A204.1 (cell line): ENCODE data around the gene METAP1D.
"Not testable (repeated sequence)": the region's sequence is repeated elsewhere in the genome, so short reads cannot be mapped to it uniquely, and the experiment has no call there.

Experiments used
- FAIRE-seq: peaks from 2 replicates; lab custom pipeline; 2012; peaks lifted over from hg19 to GRCh38; lab: Jason Lieb, UNC

Gene METAP1D

GRCh38 chr2:171999604-172000469, at the start of gene METAP1D:
TSS of gene METAP1D (plus strand) at chr2:171999953. CDS start at chr2:171999970, 17 bp downstream.
- no peak for FAIRE-seq

GRCh38 chr2:171952276-171952675, 47.5 kb upstream of the METAP1D start:
- FAIRE-seq: no peak

- FAIRE-seq: no peak
These were observed 47.0 kb upstream of the METAP1D start for GRCh38 chr2:171952748-171953147.

- FAIRE-seq: no peak
These were observed 43.5 kb upstream of the METAP1D start for GRCh38 chr2:171956135-171956825.

DNA sequence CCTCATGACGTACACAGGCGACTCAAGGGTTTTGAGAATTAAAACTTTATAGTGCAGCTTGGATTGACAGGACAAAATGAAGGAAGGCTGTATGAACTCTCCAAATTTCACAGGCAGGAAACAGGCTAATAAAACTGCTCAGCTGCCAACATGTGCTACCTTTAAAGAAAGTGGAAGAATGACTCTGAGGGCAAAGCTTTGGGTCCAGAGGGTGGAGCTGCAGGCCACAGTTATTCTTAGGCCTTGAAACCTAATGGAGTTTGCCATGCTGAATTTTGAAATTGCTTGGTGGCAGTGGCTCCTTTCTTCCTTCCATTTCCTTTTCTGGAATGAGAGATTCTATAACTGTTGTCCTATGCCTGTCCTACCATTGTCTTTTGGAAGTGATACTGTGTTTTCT, 42.7 kb upstream of the METAP1D start:
- FAIRE-seq: no peak

DNA sequence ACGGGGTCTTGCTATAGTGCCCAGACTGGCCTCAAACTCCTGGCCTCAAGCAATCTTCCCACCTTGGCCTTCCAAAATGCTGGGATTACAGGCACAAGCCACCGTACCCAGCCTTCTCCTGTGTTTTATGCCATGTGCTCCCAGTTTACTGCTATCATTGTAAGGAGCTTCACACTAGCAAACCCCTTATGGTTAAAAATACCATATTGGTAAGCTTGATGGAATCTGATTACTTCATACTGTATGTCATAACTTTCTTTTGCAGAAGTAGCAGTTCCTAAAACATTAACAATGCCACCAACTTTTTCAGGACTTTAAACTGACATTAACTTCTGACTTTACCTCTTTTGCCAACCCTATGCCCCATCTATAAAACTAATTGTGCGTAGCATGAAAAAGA, 41.3 kb upstream of the METAP1D start:
- FAIRE-seq: no peak

- no peak for FAIRE-seq
These were observed 39.8 kb upstream of the METAP1D start for GRCh38 chr2:171959998-171960397.

GRCh38 chr2:171960570-171960969, 39.2 kb upstream of the METAP1D start:
- FAIRE-seq: no peak

DNA sequence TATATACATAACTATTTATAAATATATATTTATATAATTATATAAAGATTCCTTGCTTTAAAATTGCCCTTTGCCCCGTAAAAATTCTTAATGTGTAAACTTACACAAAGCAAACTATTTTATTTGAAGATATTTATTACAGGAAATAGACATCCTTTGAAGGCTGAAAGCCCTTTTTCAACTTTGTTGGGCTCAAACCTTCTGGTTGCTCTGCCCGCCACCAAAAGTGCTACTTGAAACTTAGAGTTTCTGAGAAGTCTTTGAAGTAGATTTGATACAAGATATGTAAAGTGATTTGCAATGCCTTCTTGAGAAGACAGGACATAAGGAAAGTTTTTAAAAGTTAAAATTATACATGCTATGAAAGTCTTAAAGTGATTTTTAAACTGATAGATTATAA, 36.6 kb upstream of the METAP1D start:
- FAIRE-seq: no peak

DNA sequence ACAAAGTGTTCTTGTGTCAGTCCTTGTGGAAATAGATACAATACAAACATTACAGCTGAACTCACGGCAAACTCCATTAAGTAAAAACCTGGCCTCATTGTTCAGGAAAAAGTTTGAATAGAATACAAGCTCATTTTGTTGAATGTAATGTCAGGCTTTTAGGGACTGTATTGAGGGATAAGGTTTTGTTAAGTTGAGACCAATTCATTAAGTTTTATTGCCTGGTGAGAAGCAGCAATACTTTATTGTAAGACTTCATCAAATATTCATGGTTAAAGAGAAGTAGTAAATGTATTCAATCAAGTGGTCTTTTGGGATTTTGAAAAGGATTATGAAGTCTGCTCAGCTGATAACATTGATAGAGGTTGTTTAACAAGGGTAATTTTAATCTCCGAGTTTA, 35.4 kb upstream of the METAP1D start:
- FAIRE-seq: no peak

DNA sequence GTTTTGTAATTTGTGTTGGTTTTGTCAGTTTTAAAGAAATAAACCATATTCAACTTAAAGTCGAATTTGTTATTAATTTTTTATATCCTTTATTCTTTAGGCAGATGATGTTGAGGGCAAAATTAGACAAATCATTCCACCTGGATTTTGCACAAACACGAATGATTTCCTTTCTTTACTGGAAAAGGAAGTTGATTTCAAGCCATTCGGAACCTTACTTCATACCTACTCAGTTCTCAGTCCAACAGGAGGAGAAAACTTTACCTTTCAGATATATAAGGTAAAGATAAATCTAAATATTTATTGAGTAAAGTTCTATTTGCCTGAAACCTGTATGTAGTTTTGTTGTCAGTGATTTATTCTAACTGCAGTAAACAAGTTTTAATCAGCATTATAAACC, 34.5 kb upstream of the METAP1D start:
- FAIRE-seq: no peak

GRCh38 chr2:171965661-171966060, 34.1 kb upstream of the METAP1D start:
- FAIRE-seq: no peak

- FAIRE-seq: no peak
These were observed 33.5 kb upstream of the METAP1D start for GRCh38 chr2:171966235-171966634.

GRCh38 chr2:171966688-171967087, 33.1 kb upstream of the METAP1D start:
- FAIRE-seq: no peak

DNA sequence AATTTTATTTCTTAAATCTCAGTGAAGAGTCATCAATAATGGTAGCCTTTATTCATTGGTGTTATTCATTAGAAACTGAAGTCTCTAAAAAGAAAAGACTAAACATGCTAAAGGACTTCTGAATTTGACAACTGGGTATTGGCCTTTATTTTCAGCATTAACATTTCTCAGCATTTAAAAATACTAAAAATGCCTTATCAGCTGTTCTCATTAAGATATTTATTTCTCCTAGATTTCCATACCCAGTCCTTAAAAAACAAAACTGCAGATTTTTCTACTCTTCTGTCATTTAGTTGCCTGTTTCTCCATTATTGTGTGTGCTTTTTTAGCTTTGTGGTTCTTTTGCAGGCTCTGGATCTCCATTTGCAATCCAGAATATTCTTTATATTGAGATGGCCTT, 31.2 kb upstream of the METAP1D start:
- FAIRE-seq: no peak

GRCh38 chr2:171972329-171972982, 27.3 kb upstream of the METAP1D start:
- FAIRE-seq: no peak

GRCh38 chr2:171979103-171979502, 20.6 kb upstream of the METAP1D start:
- FAIRE-seq: no peak

GRCh38 chr2:171983924-171984323, 15.8 kb upstream of the METAP1D start:
- not testable (repeated sequence) for FAIRE-seq

- no peak for FAIRE-seq
These were observed 14.7 kb upstream of the METAP1D start for GRCh38 chr2:171985076-171985475.

DNA sequence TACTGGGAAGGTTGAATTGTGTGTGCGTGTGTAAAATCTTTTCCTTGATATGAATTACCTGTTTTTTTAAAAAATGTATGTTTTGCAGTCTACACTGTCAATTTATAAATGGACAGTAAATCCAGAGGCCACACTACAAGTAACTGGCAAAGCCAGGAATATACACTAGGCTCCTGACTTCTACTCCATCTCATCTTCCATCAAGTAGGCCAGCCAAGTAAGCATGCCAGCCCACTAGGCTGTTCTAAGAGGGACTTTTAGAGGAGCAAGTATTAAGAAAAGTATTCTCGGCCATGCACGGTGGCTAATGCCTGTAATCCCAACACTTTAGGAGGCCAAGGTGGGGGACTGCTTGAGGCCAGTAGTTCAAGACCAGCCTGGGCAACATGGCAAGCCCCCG, 13.0 kb upstream of the METAP1D start:
- no peak for FAIRE-seq

- FAIRE-seq: no peak
These were observed 8.7 kb upstream of the METAP1D start for GRCh38 chr2:171991027-171991426.

- no peak for FAIRE-seq
These were observed 4.2 kb upstream of the METAP1D start for GRCh38 chr2:171995586-171995985.

DNA sequence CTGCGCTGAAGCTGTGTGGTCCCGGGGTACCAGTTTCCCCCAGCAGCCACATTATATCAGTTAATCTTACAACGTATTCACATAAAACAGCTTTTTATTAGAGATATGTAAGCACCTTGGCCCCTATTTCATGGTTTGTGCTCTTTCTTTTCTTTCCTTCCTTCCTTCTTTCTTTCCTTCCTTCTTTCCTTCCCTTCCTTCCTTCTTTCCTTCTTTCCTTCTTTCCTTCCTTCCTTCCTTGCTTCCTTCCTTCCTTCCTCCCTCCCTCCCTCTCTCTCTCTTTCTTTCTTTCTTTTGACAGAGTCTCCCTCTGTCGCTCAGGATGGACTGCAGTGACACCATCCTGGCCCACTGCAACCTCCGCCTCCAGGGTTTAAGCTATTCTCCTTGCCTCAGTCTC, 3.7 kb upstream of the METAP1D start:
- FAIRE-seq: no peak
